GM19238 (cell line): ENCODE measurements around the gene ATP2A2.
A peak's percentile ranks its signal among the peaks of the same experiment; 100 is the strongest.

ENCODE experiments used
- DNase-seq: peaks from one replicate; pipeline ENCODE4 v3.0.0; 2011; ENCODE audit warnings: low spot score; ENCODE audit not compliant: insufficient read length

The ATP2A2 gene

GRCh38 chr12:110258466-110258865 lies 22.6 kb upstream of the ATP2A2 start:
- DNase-seq = no peak

DNA sequence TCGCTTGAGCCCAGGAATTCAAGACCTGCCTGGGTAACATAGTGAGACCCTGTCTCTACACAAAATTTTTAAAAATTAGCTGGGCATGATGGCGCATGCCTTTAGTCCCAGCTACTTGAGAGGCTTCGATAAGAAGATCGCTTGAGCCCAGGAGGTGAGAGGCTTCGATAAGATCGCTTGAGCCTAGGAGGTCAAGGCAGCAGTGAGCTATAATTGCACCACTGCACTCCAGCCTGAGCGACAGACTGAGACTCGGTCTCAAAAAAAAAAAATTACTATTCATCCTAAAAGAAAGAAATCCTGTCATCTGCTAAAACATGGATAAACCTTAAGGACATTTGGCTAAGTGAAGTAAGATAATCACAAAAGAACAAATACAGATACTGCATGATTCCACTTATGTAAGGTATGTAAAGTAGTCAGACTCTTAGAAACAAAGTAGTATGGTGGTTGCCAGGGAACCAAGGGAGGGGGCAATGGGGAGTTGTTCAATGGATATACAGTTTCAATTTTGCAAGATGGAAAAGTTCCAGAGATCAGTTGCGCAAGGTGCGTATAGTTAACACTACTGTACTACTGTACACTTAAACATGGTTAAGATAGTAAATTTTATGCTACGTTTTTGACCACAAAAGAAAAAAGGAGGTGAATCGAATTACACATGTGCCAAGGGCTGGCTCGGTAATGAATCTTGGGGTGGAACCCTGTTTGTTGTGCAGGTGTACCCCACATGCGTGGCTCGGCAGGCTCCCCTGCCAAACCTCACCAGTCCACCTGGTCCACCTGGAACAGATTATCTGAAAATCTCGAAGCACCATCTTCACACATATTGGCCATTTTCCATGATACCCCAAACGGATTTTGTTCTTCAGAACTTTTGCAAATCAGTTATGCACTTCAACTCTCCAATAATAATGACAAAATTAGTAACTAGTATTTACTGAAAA lies 18.3 kb upstream of the ATP2A2 start:
- no peak for DNase-seq

DNA sequence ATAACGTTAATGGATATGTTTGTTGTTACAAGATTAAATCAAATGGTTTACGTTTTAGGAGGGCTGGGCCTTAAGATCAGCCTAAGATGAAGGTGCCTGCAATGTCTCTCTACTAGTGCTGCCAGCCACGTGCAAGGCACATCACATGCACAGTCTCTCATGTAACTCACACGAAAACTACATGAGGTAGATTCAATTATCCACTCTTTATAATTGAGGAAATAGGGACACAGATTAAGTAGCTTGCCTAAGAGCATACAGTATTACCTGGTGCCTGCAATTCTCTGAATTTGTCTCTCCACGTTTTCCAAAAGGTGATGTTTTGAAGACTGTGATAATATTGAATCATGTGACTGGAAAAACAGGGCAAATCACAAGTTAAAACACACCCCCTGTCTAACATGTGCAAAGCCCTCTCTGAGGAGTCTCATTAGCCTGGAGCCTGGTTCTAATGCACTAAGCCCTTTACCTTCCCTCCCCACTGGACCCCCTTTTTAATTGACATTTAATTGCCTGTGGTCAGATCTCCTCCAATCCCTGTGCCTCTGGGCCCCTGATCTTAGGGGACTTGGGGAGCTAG lies 14.6 kb upstream of the ATP2A2 start:
- DNase-seq = no peak

- DNase-seq = no peak
Observed at GRCh38 chr12:110266980-110267620, 13.9 kb upstream of the ATP2A2 start.

DNA sequence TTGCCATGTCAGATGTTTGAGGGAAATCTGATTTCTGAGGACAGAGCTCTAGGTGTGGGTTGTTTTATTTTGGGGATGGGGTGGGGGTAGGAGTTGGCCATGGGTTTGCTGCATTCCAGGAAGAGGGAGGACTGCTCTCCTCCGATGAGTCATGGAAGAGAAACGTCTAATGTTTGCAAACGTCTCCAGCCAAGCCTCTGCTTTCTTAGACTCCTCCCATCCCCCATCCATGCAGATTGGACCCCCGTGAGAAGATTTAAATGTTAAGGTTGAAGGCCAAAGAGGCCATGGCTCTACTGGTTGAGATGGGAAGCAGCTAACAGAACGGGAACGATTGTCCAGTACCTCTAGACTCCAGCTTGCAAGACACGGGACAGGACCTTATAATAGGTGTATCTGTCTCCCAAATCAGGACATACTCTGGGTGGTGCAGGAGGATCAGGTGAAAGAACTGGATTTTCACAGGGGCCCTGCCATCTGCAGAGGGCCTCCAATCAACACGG lies 11.4 kb upstream of the ATP2A2 start:
- DNase-seq = no peak

DNA sequence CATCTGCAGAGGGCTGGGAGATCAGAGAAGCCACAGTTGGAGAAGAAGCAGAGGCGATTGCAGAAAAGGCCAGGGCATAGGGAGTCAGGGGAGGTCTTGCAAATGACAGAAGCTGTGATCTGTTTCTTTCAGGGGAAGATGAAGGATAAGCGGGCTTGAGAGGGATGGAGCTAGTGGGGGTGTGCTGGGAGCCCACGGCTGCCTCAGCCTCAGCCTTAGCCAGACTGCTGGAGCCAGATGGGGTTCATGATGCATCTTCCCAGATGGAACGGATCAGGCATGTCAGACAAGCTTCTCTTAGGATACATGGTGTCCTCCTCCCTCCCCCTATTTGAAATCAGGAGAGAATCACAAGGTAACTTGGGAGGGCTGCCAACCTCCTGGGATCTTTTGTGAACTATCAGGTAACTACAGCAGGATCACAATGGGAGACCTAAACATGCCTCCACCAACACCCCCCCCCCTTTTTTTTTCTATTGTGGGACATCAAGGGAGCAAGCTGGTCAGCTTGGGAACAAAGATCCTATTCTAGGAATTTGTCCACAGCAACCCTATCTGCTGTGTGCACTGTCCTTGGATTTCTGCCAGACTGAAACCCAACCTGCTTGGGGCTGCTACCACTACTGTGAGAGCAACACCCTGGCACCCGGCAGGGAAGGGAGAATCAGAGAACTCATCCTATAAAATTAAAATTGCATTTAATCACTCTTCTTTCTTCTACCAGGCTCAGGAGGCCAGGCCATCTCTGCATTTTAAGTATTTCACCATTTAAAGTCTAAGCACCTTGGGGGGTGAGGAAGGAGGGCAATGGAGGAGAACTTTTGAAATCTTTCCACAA lies 10.7 kb upstream of the ATP2A2 start:
- DNase-seq = no peak

- DNase-seq = no peak
Observed at GRCh38 chr12:110271015-110271414, 10.0 kb upstream of the ATP2A2 start.

- no peak for DNase-seq
Observed at GRCh38 chr12:110277530-110278254, 3.4 kb upstream of the ATP2A2 start.

DNA sequence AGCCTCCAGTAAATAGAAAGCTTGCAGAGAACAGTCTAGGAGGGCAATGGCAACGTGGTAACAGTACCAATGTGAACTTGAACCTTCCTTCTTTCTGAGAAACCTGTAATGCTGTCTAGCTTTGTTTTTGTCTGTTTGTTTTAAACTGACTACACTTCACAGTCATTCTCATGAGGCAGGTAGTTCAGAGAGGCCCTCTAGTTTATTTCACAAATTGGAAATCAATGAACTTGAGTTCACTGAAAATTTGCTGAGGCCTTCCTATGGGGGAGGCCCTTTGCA lies 2.9 kb upstream of the ATP2A2 start:
- DNase-seq = no peak

DNA sequence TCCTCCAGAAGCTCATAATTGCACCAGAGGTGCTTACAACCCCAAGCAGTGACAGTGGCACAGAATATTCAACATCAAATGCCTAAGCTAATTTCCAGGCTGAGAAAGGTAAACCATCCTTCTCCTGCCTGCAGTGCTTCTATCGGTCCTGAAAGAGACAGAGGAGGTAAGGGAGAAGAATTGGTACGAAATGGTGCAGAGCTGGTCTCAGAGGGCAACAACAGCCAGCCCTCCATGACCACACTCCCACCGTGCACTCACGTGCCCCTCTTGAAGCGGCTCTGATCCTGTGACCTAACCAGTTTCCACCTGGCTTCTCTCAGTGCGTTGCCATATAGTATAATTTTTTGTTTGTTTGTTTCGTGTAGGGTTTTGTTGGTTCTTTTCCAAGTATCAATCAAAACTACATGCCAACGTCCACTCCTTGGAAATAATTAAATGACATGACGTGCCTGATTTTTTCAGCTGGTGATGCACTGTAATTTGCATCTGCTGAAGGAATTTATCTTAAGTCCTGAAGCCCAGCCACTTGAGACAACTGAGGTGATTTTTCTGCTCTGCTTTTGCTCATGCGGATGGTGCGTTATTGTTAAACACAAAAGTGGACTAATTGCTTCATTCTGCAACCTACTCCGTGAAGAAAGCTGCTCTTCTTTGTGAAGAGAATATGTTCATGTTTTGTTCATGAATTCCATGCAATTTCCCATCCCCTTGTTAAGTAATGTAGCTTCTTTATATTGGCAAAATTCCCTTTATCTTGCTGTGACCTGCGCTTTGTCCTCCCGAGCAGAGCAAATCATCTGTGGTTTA lies 1.3 kb upstream of the ATP2A2 start:
- DNase-seq = no peak

DNA sequence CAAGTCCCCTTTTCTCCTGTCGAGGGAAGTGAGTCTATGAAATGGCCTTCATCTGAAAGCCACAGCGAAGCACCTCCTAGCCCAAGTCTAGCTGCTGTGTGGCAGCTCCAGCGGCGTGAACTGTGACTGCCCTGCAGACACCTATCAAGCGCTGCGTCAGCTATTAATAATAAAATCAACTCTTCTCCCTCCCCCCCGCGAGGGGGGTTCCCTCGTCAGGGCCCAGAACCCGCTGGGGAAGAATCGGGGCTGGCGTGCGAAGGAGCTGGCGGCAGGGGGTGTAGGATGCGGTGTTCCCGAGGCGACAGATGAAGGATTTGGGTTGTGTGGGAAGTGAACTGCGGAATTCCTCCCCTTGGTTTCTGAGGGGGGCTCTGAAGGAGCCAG lies 662 bp upstream of the ATP2A2 start:
- DNase-seq = peak; percentile 43

- peak; percentile 63 for DNase-seq
Observed at GRCh38 chr12:110281549-110282299, 677 bp downstream of the ATP2A2 start.

- DNase-seq = no peak
Observed at GRCh38 chr12:110282300-110282860, 1.3 kb downstream of the ATP2A2 start.

- DNase-seq = no peak
Observed at GRCh38 chr12:110282956-110283817, 2.1 kb downstream of the ATP2A2 start.

GRCh38 chr12:110284597-110284996 lies 3.5 kb downstream of the ATP2A2 start:
- DNase-seq = no peak

DNA sequence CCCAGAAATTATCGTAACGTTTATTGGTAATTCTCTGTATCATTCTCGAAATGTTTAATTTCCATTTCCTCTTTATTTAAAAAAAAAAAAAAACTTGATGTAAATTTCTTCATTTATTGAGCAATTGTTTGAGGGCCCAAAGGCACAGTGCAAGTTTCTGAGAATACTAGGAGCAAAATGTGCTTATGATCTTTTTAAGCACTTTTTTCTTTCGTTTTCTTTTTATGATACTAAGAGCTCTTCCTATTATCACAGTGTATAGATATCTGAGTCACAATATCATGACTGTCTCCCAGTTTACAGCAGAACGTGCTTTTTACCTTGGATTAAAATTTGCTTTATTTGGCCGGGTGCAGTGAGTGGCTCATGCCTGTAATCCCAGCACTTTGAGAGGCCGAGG lies 5.6 kb downstream of the ATP2A2 start:
- DNase-seq = no peak

DNA sequence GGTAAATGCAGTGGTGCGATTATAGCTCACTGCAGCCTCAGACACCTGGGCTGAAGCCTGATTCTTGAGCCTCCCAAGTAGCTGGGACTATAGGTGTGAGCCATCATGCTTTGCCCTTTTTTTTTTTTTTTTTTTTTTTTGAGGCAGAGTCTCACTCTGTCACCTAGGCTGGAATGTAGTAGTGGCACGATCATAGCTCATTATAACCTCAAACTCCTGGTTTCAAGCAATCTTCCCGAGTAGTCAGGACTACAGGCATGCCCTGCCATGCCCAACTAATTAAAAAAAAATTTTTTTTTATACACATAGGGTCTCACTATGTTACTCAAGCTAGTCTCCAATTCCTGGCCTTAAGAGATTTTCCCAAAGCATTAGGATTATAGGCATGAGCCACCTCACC lies 6.9 kb downstream of the ATP2A2 start:
- DNase-seq = no peak
